Glomerular visceral epithelial cell (primary cell): ENCODE results near the gene CCDC171.
"Not testable (repeated sequence)": the region's sequence is repeated elsewhere in the genome, so short reads cannot be mapped to it uniquely, and the experiment has no call there.

Experiments used
- DNase-seq: peaks from one replicate; pipeline ENCODE4 v3.0.0-alpha.2; 2016; ENCODE audit errors: extremely low spot score

Gene CCDC171

DNA sequence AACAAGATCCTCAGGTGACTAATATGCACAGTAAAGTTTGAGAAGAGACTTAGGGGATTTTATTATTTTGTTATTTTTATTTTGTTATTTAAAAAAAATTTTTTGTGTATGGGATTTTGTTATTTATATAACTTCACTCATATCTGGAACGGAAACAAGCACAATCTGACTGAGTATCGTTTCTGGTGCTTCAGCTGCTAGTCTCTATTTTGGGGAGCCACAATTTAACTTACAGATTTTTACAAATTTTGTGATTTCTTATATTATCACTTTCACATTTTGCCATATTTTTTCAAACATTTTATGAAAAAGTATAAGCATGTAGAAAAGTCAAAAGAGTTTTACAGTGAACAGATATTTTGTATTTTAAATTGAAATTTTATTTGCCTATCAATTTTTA lies 208.7 kb downstream of the CCDC171 start:
- no peak for DNase-seq

DNA sequence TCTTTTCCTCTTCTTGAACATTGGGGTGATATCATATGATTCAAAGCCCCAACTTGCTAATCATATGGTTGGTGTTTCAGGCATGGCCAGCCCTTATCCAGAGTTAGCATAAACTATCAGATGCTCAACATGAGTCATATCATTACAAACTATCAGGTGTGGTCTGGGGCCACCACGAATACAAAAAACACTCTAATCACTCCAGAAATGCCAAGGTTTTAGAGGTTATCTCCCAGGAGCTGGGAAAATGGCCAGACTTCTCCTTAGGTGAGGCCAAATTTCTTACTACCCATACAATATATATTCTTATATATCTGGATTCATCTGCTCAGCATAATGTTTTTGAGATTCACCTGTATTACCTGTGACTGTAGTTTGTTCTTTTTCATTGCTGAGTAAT lies 210.5 kb downstream of the CCDC171 start:
- DNase-seq, result no peak

DNA sequence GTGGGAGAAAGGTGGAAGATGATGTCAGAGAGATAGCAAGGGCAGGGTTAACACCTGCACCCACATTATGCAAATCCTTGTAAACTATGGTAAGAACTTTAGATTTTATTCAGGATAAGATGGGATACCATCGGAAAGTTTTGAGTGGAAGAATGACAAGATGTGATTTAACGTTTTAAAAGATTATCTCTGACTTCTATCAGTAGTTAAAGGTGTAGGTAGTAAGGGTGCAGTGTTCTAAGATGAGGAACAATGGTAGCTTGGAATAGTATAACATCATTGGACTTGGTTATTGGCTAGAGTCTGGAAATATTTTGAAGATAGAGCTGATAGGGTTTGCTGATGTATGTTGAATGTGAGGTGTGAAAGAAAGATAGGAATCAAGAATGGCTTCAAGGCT lies 211.3 kb downstream of the CCDC171 start:
- no peak for DNase-seq

DNA sequence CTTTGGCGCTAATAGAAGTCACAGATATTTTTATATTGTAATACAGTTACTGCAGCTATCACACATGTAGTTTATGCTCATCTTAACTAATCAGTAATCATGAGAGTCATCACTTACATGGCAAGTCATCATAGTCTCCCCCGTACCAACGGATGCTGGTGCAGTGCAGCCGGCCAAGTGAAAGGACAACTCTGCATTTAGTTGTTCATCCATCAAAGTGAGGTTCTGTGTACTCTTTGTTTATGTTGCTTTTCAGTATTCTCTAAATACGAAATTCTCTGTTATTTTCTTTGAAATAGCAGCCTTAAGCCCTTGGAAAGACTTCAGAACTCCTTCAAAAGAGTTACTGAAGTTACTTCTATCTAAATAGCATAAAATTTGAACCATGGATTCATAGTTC lies 216.7 kb downstream of the CCDC171 start:
- DNase-seq, result no peak

DNA sequence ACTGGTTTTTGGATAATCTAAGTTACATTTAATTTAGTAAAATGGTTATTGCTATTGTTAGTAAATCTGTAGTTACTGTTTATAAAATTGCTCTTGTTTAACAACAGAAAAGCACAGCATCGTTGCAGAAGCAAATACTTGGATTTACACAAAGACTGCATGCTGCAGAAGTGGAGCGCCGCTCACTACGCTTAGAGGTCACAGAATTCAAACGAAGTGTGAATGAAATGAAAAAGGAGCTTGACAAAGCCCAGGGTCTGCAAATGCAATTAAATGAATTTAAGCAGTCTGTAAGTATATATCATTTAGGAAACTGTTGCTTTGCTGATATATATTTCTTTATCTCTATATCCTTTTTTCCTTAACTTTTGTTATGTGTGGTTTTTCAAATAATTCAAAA lies 226.0 kb downstream of the CCDC171 start:
- no peak for DNase-seq

DNA sequence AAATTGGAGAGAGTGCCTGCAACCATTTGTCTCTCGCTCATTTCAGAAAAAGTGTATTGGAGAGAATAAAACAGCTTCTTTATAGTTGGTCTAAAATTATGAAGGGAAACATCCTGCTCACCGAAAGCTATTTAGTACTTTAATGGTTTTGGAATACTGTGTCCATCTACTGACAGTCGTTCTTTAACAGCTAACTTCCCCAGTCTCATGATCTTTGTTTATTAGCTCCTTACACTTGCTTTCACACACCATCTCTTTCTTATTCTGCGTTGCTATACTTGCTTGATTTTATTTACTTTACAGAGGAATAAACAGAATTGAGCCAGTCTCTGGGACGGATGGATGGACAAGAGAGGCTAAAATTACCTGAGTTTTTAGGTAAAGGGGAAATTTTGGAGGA lies 229.3 kb downstream of the CCDC171 start:
- DNase-seq, result no peak

DNA sequence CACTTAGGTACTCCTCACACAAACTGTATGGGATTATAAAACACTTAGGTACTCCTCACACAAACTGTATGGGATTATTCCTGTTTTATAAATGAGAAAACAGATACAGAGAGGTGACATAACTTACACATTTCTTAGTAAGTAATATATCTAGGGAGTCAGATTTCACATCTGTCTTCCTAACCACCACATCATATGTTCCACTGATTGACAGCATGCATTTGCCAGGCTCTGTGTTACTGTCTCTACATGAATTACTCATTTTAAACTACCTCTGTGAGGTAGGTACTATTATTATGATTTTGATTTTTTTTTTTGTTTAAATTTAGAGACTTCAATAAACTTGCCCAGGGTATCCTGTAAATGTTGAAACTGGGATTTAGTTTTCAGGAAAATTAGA lies 232.7 kb downstream of the CCDC171 start:
- no peak for DNase-seq

DNA sequence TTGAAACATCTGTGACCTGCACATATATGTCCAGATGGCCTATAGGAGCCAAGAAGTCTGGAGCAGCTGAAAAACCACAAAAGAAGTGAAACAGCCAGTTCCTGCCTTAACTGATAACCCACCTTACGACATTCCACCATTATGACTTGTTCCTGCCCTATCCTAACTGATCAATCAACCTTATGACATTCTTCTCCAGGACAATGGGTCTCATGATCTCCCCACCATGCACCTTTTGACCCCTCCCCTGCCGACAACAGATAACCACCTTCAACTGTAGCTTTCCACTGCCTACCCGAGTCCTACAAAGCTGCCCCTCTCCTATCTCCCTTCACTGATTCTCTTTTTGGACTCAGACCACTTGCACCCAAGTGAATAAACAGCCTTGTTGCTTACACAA lies 233.8 kb downstream of the CCDC171 start:
- no peak for DNase-seq

DNA sequence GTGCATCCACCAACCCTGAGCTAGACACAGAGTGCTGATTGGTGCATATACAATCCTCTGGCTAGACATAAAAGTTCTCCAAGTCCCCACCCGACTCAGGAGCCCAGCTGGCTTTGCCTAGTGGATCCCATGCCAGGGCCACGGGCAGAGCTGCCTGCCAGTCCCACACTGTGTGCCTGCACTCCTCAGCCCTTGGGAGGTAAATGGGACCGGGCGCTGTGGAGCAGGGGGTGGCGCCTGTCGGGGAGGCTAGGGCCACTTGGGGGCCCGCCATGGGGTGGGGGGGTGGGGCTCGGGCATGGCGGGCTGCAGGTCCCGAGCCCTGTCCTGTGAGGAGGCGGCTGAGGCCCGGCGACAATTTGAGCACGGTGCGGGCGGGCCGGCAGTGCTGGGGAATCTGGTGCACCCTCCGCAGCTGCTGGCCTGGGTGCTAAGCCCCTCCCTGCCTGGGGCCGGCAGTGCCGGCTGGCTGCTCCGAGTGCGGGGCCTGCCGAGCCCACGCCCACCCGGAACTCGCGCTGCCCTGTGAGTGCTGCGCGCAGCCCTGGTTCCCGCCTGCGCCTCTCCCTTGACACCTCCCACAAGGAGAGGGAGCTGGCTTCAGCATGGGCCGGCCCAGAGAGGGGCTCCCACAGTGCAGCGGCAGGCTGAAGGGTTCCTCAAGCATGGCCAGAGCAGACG lies 257.5 kb downstream of the CCDC171 start:
- DNase-seq, result not testable (repeated sequence)

DNA sequence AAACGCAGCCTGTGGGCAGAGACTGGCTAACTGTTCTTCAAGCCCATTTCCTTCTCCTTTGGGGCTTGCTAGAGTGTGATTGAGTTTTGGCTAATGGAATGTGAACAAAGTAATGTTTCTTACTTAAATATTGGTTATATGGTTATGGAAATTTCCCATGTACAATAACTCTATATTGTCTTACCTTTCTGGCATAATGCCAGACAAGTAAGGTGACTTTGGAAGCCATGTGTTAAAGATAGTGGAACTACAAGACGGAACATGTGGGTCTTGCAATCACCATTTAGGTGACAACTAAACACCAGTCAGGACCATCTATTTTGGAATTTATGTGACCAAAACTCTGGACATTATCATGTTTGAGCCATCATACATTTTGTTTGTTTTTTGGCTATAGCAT lies 260.2 kb downstream of the CCDC171 start:
- no peak for DNase-seq

DNA sequence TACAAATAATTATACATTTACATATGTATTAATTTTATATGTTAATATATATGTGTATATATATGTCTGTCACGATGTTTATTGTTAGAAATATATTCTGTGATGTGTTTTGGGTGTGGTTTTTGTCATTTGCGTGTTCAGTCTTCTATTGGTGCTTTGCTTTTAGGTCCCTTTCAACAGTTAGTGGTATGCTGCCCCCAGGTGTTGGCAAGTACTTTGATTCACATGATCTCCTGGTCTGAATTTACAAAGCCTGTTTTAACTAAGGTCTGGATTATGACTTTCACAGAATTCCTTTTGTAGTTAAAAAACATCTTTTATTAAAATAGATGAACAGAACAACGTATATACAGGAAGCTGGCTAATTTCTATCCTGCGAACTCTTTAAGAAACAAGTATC lies 271.5 kb downstream of the CCDC171 start:
- DNase-seq, result no peak

DNA sequence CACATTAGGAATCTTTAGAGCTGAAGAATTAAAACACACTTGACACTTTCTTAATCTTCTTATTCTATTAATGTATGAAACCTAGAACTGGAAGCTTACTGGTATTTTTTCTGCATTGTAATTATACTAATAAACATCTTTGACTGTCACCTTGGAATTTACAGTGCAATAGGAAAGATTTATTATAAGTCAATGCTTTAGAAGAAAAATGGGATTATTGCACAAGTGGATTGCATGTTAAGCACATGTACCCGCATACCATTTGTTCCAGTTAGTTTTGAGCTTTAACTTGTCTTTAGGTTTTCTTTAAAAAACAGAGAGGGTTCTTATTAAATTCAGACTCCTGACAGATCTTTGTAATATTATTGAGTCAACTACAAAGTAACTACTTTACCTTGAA lies 278.5 kb downstream of the CCDC171 start:
- no peak for DNase-seq

DNA sequence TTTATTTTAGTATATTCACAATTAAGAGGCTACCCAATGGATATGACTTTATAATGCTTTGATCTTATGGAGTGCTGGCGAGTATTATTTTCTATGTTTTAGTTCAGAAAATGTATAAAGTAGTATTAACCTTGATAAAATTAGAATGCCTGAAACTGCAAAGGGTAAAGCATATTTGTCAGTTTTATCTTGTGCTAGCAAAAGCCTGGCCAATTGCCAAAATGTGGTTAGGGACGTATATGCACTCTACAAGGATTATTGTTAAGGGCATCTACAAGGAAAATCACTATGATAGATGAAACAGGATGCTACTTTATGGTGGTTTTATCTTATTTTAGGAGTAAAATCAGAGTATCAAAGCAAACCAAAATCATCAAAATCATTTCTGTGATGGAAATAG lies 281.7 kb downstream of the CCDC171 start:
- peak; percentile 38 for DNase-seq

DNA sequence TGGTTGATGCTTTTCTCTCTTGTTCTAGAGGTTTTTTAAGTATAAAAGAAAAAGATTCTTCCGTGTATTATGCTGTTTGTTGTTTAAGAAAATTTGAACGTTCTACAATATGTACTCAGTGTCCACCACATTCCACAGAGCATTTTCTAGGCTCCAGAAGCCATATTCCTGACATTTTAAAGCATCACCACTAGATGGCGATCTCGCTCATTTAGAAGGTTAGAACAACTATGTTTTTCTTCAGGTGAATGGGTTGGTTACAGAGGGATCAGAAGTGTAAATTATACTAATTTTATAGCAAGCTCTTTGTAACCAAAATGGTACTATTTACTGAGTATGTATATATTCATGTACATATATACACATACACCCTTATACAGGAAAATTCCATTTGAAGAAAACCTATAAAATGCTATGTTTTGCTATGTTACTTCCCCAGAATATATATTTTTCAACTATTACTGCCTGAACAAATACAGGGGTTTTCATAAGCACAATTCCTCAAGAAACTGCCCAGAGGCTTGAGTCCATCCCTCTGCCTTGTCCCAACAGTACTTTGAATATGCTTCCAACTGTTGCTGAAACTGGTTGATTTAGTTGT lies 284.3 kb downstream of the CCDC171 start:
- peak; percentile 71 for DNase-seq

DNA sequence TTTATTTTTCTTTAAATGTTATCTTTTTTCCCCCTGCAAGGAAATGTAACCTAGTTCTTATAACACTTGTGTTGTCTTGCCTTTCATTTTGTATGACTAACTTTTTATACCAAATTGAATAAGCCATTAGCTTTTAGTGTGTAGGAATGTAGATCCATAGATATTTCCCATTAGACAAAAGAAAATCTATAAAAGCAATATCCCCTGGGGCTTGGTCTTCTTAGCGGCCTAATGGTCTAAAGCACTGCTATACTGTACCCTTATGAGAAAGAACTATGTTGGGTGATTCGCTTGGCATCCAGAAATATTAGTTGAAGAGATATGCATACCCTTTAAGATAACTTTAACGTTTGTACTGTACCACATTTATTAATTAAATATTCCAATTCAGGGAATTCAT lies 289.2 kb downstream of the CCDC171 start:
- DNase-seq, result no peak

DNA sequence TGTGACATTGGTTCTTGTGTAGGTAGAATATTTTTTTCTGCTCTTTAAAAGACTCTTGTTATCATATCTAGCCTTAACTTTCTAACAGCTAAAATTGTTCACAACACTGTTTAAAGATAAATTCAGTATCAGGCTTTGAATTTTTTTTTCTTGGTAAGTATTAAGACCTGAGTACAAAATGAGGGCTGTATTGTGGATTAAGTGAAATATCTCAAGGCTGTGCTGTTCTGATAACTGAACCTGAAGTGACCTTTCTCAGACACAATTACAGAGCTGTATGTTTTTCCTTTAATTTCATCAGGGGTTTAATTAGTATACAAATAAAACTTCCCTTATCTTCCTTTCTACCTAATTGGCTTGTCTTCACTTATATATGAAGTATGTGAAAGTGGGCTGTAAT lies 290.5 kb downstream of the CCDC171 start:
- no peak for DNase-seq

DNA sequence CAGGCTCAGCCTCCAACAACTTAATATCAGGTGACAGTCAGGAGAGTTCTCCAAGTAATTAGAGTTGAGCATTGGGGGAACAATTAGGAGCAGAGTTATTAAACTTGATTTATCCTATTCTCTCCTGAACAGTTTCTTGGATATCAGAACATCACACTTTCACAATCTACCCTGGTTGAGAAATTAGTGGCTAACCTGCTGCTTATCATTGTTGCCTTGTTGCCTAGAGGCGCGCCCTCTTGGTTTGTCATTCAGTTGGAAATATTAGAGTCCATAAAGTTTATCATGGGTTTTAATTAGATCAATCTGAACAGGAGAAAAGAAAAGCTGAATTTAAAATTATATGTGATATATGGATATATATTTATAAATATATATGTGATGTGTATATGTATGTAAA lies 291.1 kb downstream of the CCDC171 start:
- no peak for DNase-seq

DNA sequence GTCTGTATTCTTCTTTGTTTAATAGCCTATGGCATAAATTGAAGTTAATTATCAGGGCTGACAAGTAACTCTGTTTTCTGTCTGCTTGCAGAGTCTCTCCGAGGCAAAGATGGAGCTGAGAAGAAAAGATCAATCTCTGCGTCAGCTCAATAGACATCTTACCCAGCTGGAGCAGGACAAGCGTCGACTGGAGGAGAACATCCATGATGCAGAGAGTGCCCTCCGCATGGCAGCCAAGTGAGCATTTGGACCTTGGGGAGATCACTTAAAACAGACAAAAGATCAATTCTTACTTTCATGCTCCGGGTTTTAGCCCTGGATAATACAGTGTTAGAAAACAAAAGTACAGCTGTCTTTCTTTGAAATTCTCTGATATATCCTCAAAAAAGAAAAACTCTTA lies 293.8 kb downstream of the CCDC171 start:
- no peak for DNase-seq

DNA sequence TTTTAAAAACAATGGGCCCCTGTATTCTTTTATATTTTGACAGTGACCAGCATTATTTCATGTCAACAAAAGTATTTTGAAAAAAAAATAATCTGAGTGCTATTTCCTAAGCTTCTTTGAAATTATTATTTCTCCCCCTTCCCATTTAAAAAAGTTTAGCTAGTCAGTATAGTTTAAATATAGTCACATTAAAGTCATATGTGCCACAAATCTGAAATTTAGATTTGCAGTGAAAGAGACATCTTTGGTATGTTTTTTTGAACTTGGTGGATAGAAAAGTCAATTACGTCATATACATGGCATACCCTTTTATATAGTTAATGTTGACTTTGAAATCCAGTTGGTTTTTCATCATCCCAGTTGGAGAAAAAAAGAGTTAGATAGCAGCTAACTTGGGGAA lies 297.0 kb downstream of the CCDC171 start:
- no peak for DNase-seq

DNA sequence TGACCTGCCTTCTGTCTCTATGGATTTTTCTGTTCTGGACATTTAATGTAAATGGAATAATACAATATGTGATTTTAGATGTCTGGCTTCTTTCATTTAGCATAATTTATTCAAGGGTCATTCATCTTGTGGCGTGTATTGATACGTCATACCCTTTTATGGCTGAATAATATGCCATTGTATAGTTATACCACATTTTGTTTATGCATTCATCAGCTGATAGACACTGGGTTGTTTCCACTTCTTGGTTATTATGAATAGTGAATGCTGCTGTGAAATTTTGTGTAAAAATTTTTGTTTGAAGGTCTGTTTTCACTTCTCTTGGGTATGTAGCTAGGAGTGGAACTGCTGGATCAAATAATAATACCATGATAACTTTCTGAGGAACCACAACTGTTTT lies 298.9 kb downstream of the CCDC171 start:
- DNase-seq, result no peak

DNA sequence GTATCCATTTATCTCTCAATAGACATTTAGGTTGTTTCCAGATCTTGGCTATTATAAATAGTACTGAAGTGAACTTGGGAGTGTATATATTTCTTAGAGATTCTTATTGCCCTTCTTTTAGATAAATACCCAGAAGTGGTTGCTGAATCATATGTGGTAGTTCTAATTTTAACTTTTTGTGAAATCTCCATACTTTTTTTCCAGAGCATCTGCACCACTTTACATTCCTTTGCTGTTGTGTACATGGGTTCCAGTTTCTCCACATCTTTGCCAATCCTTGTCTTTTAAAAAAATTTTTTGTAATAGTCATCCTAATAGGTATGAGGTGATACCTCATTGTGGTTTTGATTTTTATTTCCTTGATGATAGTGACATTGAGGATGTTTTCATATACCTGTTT lies 303.7 kb downstream of the CCDC171 start:
- DNase-seq, result no peak

DNA sequence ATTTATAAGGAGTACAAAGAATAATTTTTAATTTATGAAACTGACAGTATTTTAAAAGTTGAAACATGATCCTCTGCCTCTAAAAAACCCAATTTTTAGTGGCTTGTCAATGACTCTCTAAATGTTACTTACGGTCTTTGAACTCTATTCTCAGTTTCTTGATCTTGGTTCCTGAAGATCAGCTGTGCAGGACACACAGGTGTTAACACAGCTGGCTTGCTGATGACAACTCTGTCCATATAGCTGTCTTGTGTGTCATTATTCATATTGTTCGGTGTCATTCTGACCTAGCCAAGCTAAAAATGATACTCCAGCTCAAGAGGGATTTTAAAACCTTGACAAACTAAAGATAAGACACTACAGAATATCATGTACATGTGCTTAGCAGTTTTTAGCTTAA lies 314.5 kb downstream of the CCDC171 start:
- no peak for DNase-seq

DNA sequence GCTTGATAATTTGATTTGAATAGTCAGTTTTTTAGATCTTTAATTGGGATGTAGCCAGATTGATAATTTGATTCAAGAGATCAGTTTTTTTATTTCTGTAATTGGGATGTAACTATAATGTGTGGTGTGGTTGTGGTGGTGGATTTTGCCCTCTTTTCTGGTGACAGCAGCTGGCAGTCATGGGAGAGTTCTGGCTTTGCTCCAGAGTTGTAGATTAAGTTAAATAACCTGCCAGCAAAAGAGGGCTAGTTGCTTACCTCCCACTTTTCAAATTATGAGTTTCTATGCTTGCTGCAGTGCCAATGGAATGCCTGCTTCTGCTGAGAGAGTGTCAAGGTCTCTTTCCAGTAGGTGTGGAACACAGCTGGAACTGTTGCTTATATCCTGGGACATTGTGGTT lies 315.1 kb downstream of the CCDC171 start:
- DNase-seq, result no peak

DNA sequence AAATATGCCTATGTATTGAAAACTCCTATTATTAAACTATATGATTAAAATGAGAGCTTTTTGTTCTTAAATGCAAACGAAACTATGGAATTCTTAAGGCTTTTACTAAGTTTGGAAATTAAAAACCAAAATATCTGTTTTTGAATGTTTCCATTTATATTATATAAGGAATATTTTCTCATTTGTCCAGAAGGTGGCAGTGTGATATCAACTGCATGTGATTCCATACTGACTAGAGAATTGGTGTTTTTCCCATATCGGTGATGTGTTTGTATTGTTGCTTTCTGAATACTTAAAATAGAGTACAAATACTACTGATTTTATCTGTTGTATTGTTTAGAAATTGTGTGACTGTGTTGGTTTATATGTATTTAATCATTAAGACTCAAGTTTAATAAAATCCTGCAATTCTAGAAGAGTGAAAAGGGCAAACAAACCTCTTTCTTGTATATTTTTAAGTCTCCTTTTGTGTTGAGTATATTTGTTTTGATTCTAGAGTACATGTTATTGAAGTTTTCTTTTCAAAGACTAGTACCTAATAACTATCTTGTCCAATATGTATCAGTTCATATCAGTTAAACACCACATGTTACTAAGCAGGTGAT lies 320.8 kb downstream of the CCDC171 start:
- DNase-seq, result peak; percentile 63
